DLD1 (cell line): ENCODE data around the gene PSME2.
"Not testable (repeated sequence)": the region's sequence is repeated elsewhere in the genome, so short reads cannot be mapped to it uniquely, and the experiment has no call there.

Source experiments
- in situ Hi-C: cut with HindIII; loops from 2 replicates; pipeline ENCODE4 v1.10.0; 2017; ENCODE audit warnings: low sequenced_read_pairs

PSME2 gene

DNA sequence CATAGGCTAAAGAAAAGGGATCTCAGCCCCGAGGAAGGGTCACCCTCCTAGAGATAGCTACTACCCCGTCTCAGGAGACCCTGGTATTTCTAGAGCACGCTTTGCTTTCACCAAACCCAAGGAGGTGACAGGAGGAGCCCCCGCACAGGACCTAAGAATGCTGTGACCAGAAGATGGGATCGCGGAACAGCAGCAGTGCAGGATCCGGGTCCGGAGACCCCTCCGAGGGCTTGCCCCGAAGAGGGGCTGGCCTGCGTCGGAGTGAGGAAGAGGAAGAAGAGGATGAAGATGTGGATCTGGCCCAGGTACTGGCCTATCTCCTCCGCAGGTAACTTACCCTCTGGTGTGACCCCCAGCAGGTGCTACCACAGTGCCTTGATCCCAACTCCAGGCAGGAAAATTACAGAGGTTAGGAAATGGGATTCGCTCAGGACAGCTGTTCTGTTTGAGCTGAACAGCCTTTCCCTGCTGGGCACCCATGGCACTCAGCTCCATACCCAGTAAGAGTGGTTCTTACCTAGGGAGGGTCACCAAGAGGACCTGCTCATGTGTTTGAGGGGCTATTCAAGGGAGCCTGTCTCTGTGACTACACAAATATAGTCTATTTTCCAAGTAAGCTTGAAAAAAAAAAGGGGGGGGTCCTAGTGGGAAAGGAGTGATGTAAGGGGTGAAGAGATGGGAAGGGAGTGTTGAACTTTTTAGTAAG is 30.8 kb downstream of the PSME2 start:
- in situ Hi-C loops = no loop called here

DNA sequence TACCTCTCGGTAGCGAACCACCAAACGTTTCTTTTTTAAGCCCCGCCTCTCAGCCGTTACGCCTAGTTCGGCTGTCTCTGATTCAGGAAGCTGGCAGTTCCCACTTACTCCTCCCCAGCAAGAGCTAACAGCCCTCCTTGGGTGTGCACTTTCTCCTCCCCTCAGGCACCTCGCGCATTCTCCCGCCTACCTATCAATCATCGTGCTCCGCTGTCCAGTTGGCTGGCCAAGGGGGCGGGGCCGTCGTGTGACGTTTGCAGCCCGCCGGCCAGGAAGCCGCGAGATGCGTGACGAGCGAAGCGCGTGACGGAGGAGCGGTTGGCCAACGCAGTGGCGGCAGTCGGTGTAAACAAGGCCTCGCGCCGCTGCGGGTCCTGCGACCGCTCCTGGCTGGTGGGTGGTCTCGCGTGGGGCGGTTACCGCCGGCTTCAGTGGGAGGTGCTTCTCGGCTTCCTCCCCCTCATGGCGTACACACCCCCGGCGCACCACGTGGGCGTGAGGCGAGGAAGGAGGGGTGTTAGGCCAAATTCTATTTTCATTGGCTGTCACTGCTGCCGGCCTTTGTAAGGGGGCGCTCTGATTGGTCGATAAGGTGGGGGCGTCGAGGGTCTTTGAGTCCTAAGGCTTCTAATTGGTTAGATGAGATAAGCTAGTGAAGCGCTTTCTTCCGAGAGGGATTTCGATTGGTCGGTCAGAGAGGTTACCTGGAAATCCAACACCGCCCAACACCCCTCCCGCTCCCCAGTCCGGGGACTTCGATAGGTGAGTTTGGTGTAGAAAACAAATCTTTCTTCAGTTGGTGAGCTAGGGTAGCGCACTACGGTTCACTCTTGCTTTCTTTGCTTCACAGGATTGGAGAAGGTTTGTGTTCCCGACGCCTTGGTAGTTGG is 31.6 kb downstream of the PSME2 start, which contains the start of the genes DCAF11 and NRL:
TSS of gene DCAF11 (plus strand) at position 246 of the 890 bp plus-strand sequence. CDS start 818 bp downstream, outside the sequence.
TSS of gene NRL (minus strand) at position 418 of the 890 bp plus-strand sequence. CDS start 32,101 bp downstream, outside the sequence.
- in situ Hi-C loops = no loop called here

DNA sequence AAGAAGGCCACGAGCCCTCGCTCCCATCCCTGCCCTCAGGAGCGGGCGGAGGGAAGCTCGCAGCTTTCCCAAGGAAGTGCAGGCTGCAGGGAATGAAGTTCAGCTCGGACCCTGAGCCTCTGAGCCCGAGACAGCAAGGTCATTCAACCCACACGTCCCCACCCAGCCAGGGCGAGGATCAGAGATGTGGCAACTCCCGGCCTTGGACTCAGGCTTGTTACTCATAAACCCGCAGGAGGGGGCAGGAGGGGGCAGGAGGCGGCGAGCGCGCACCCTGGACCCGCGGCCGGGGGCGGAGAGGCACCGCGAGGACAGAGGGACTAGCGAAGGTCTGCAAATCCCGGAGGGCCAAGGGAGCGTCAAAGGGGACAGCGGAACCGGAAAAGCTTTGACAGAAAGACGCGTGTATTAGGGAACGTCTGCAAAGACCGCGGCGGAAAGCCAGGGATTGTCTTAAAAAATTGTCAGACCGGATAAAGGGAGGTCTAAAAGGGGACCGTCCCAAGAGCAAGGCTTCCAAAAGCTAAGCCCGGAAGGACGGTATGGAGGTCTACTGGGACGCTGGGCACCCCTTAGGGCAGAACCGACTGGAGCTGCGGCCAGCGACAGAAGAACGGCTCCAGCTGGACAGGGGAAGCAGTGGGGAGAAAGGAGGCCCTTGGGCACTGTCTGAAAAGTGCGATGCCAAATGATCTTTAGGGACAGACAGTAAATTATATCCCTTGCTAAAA is 32.4 kb downstream of the PSME2 start:
- in situ Hi-C loops = no loop called here

DNA sequence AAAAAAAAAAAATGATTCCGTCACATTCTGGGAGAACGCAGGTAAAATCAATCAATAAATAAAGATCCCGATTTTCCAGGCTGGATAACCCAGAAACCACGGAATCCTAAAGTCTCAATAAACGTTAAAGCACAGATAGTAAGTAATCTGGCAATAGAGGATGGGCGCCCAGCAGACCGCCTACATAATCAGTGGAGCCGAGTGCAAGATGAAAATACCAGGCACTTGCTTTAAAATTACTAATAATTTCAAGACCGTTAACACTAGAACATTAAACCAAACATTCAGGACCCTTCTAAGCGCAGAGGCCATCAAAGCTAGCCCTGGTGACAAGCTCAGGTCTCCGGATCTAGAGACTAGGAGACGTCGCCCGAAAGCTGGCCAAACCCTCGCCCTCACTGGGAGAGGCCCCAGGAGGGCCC is 33.0 kb downstream of the PSME2 start:
- in situ Hi-C loops = no loop called here

DNA sequence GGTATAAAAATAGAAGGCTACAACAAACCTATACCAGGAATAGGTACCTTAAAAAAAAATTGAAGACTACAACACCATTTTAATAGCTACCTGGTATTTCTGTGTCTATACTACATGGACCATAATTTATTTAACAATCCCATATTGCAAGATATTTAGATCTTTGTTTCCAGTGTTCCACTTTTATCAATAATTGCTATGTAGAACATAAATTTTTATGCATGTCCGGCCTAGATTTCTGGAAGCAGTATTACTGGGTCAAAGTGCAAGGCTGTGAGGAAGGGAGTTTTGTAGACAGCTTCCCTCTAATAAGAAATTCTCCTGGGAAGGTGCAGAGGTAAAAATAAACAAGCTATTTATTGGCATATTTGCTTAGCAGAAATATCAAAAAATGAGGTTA is 35.9 kb downstream of the PSME2 start:
- in situ Hi-C loops = no loop called here

DNA sequence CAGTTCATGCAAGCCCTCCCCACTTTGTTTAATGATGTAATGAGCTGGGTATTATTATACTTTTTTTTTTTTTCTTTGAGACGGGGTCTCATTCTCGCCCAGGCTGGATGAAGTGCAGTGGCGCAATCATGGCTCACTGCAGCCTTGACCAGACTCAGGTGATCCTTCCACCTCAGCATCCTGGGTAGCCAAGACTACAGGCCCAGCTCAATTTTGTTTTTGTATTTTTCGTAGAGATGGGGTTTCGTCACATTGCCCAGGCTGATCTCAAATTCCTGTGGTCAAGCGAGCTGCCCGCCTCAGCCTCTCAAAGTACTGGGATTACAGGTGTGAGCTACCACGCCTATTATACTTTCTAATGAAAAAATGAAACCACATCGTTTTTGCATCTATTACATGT is 36.4 kb downstream of the PSME2 start:
- in situ Hi-C loops = no loop called here

DNA sequence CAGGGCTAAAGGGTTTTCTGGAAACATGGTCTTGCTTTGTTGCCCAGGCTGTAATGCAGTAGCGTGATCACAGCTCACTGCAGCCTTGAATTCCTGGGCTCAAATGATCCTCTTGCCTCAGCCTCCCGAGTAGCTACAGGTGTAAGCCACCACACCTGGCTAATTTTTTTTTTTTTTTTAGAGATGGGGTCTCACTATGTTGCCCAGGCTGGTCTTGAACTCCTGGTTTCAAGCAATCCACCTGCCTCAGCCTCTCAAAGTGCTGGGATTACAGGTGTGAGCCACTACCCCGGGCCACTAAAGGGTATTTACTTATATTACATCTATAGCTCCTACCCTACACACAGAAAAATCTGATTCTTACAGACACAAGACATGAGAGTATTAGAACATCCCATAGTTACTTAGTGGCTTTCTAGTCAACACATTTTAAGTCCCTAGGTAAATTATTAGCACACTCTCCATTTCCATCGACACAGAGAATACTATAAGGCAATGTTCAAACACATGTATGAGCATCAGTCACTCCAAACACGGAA is 38.0 kb downstream of the PSME2 start:
- in situ Hi-C loops = no loop called here

DNA sequence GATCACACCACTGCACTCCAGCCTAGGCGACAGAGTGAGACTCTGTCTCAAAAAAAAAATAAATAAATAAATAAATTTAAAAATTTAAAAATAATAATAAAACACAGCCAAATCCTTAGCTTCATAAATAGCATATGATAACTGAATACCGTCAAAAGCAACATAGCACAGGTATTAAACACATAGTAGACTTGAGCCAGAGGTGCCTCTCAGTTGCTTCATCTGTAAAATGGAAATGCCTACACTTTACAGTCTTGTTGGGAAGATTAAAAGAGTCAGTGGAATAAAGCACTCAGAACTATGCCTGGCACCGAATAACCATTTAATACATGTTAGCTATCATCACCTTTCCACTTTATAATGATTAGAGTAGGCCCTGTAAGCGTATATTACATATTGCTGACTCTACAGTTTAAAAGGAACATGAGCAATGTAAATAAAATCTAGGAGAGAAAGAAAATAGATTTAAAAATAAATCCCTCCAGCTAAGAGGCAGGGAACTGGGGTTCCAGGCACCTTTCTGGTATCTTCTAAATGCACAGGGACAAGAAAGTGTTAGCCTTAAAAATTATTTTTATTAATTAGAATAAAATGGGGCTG is 39.6 kb downstream of the PSME2 start:
- in situ Hi-C loops = no loop called here

DNA sequence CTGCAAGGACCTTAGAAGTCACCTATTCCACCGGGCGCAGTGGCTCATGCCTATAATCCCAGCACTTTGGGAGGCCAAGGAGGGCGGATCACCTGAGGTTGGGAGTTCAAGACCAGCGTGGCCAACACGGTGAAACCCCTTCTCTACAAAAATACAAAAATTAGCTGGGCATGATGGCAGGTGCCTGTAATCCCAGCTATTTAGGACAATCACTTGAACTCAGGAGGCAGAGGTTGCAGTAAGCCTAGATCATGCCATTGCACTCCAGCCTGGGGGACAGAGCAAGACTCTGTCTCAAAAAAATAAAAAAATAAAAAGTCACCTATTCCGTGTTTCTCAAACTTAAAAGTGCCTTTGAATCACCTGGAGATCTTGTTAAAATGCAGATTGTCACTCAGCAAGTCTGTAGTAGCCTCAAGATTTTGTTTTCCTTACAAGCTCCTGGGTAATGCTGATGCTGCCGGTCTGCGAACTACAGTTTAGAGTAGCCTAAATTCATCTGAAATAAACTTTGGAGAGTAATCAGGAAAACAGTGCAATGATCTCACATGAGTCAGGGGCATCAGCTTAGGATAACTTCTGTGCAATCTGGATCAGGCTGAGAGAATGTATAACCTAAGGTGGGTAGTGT is 40.7 kb downstream of the PSME2 start:
- in situ Hi-C loops = not testable (repeated sequence)

DNA sequence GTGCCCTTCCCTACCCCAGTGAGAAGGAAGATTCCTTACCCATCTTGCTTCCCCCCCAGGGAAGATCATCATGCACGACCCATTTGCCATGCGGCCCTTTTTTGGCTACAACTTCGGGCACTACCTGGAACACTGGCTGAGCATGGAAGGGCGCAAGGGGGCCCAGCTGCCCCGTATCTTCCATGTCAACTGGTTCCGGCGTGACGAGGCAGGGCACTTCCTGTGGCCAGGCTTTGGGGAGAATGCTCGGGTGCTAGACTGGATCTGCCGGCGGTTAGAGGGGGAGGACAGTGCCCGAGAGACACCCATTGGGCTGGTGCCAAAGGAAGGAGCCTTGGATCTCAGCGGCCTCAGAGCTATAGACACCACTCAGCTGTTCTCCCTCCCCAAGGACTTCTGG is 43.0 kb downstream of the PSME2 start:
- in situ Hi-C loops = no loop called here

DNA sequence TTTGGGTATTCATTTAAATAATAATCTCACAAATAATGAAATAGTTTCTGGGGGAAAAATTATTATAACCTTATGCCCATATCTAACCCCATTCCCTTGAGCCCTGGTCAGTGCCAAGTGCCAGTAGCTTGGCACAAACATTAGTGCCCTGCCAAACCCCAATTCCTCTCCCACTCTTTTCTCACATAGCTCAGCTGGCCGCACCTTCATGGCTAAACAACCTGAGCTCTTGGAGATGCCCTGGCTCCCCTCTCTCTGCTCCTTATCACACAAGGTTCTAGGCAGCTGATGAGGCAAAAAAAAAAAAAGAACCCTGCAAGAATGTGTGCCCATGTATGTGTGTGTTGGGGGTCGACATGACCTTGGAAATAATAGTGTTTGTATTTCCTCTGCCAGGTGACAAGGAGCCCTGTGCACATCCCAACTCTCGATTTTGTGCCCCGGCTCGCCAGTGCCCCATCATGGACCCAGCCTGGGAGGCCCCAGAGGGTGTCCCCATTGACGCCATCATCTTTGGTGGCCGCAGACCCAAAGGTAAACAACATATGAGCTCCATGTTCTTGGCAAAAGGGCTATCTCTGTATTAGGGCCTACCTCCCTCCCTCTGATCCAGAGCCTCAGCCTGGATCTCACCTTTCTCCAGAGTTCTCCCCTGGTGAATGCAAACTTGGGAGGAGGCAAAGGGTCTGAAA is 43.9 kb downstream of the PSME2 start:
- in situ Hi-C loops = no loop called here

DNA sequence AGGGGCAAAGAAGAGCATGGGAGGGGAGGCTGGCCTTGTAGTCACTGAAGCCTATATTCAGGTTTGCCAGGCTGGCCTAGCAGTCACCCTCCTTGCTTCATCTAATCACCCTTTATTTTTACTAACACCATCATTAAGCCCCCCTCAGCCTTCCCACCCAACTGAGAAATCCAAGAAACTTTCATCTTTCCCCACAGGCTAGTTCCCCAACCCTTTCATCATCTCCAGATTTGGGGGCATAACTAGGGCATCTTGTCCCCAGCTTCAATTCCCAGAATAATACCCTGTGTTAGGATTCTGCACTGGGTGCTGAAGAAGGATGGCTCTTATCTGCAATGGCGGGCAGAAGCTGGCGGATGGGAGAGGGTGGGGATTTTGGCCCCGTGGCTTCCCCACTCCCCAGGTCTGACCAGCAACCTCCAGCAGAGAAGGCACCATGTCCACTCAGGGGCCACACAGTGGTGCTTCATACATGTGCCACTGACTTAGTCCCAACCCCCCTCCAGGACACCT is 45.4 kb downstream of the PSME2 start:
- in situ Hi-C loops = no loop called here

DNA sequence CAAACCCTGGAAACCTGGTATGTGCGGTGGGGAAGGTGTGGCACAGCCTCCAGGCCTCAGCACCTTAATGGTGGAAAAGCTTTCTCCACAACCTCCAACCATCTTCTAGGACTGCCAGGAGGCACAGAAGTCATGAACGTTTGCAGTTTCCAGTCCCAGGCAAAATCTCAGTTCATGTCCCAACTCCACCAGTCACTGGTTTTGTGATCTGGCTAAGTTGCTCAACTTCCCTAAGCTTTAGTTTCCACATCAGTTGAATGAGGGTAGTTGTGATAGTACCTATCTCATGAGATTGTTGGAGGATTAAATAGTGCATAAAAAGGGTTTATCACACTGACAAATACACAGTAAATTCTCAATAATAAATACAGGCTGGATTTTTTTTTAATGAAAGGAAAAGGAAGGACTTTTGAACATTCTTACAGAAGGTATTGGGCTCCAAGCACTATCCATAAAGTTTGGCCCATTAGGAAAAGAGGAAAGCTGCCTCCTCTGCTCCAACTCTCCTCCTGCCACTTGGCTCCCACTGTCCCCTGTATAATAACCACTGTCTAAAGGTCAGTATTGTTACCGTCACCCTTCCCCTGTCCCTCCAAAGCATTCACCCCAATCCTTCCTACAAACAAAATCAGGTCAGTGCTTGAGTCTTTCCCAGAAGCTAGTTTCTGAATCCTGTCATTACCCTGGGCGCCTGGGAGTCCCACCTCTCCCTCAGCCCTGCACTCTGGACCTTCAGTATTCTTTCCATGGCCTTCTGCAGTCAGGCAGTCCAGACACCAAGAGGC is 46.0 kb downstream of the PSME2 start:
- in situ Hi-C loops = no loop called here

DNA sequence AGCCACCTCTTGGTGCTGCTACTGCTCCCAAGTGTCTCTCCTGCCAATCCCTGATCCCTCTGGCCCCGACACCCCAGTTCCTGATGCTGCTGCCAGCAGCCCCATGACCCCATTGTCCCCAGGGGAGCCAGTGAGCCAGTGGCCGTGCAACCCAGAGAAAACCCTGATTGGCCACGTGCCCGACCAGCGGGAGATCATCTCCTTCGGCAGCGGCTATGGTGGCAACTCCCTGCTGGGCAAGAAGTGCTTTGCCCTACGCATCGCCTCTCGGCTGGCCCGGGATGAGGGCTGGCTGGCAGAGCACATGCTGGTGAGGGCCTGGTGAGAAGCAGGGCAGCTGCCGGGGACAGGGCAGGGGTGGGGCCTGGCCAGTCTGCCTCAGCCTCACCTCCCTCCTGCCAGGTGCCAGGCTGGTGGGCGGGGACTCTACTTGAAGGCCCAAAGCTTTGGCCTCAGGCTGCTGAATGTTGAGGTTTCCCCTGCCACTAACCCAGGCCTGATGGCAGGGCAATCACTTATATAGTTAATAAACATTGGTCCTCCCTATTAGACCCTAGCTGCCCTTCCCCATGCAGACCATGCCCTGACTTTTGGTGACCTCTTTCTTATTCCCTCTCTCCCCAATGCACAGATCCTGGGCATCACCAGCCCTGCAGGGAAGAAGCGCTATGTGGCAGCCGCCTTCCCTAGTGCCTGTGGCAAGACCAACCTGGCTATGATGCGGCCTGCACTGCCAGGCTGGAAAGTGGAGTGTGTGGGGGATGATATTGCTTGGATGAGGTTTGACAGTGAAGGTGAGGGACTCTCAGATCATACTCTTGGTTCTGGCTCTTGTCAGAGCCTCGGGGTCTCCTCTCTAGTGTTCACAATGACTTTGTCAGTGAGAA is 47.2 kb downstream of the PSME2 start:
- in situ Hi-C loops = no loop called here

DNA sequence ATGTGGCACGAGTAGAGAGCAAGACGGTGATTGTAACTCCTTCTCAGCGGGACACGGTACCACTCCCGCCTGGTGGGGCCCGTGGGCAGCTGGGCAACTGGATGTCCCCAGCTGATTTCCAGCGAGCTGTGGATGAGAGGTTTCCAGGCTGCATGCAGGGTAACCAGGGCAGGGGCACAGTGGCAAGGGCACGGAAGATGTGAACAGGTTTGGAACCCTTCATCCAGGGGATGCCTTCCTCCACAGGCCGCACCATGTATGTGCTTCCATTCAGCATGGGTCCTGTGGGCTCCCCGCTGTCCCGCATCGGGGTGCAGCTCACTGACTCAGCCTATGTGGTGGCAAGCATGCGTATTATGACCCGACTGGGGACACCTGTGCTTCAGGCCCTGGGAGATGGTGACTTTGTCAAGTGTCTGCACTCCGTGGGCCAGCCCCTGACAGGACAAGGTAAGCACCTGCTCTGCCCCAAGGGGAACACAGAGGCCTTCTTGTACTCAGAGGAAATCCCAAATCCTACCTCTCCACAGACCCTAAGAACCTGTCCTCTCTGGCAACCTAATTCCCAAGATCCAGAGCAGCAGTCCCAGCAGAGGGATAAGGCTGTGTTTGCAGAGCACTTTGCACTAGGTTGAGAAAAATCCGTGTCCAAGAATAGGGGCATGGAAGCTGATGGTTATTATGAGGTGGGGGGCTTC is 48.0 kb downstream of the PSME2 start:
- in situ Hi-C loops = no loop called here

DNA sequence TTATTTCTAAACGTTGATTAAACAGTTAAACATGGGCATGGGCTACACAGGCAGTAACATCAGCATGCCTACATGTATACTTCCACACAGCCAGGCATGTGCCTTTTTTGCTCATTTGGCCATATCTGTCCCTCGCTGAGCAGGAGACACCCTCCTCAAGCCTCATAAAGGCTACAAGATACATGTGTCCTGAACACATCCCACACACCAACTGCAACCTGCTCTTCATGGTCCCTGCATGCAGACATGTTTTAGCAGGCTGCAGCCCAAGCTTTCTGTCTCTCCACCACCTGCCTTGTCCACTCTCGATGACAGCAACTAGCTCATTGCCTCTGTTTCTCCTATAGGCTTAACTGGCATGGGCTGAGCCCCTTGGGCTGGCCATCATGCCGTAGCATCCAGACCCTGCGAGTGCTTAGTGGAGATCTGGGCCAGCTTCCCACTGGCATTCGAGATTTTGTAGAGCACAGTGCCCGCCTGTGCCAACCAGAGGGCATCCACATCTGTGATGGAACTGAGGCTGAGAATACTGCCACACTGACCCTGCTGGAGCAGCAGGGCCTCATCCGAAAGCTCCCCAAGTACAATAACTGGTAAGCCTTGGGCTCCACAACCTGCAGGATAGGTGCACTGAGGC is 49.7 kb downstream of the PSME2 start:
- in situ Hi-C loops = no loop called here
